GM12892 (cell line): Measurements from ENCODE around the gene PDZD2.

Experiments used
- POLR2A ChIP-seq: IDR thresholded peaks from 2 replicates; pipeline ENCODE4 v1.6.1; 2011; ENCODE audit warnings: low read depth, low read length, control low read depth
- POLR2AphosphoS5 ChIP-seq: IDR thresholded peaks from 2 replicates; pipeline ENCODE4 v1.6.1; 2011; ENCODE audit warnings: low read depth, low read length, control low read depth
- TAF1 ChIP-seq: IDR thresholded peaks from 2 replicates; pipeline ENCODE4 v1.6.1; 2011; ENCODE audit warnings: low read depth, mild to moderate bottlenecking, control low read depth, low read length, borderline replicate concordance

- TF ChIP-seq POLR2AphosphoS5 (no peak), POLR2A (no peak), TAF1 (no peak)
Observed at GRCh38 chr5:31908396-31908795, 269.5 kb downstream of the PDZD2 start.
